H1 (cell line): ENCODE data around the gene UBR7.

Experiments used
- EZH2 ChIP-seq: fragments of 200-600 bp; sonication (generic); IDR thresholded peaks from 2 replicates; pipeline ENCODE4 v1.7.1; 2012; ENCODE audit warnings: low read depth, mild to moderate bottlenecking, moderate library complexity, low read length, inconsistent platforms; ENCODE audit not compliant: severe bottlenecking
- POLR2AphosphoS5 ChIP-seq: IDR thresholded peaks from 2 replicates; pipeline ENCODE4 v1.6.1; 2011; ENCODE audit warnings: low read depth, low read length
- TAF1 ChIP-seq: IDR thresholded peaks from 2 replicates; pipeline ENCODE4 v1.6.1; 2011; ENCODE audit warnings: mild to moderate bottlenecking, low read depth, low read length

DNA sequence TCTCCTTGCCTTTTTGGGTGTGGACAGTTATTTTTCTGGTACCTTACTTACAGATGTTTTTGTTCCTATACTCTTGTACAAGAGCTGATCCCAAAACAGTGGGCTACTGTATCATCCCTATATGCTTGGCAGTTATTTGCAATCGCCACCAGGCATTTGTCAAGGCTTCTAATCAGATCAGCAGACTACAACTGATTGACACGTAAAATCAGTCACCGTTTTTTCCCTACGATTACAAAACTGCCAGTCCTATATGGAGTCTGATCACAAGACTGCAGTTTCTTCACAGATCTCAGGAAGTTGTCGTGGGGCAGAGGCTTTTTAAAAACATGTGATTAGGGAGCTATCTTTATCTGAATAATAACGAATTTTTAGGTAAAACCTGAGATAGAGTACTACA, 20.6 kb upstream of the UBR7 start:
- TF ChIP-seq EZH2 (no peak), TAF1 (no peak), POLR2AphosphoS5 (no peak)
